Colonic mucosa (tissue), 4 donors: ENCODE results near the gene NDUFS1. TPM values are rescaled to one million over a fixed set of nuclear protein-coding genes. Genes with fewer than 3 reads are reported as not detected.
"Not testable (repeated sequence)": the region's sequence is repeated elsewhere in the genome, so short reads cannot be mapped to it uniquely, and the experiment has no call there.

Source experiments
- DNase-seq: peaks from one replicate; pipeline ENCODE4 v3.0.0-alpha.2; 2020
- H3K27ac ChIP-seq: fragments of 200-600 bp; one replicate; pipeline ENCODE4 v1.8.0; 2021
- H3K27me3 ChIP-seq: fragments of 200-600 bp; one replicate; pipeline ENCODE4 v1.8.0; 2021
- H3K36me3 ChIP-seq: fragments of 200-600 bp; one replicate; pipeline ENCODE4 v1.8.0; 2021
- H3K4me1 ChIP-seq: fragments of 200-600 bp; one replicate; pipeline ENCODE4 v1.8.0; 2021; ENCODE audit warnings: mild to moderate bottlenecking
- H3K4me3 ChIP-seq: fragments of 200-600 bp; one replicate; pipeline ENCODE4 v1.8.0; 2021
- H3K9ac ChIP-seq, 2 donors: one replicate each; pipeline ENCODE4 v1.7.0; 2013; ENCODE audit warnings: control low read depth in 2 of 2, low read depth in 2 of 2, low read length in 2 of 2
- H3K9me3 ChIP-seq: fragments of 200-600 bp; one replicate; pipeline ENCODE4 v1.8.0; 2021
- CTCF ChIP-seq: fragments of 200-600 bp; IDR thresholded peaks from one replicate; pipeline ENCODE4 v1.8.0; 2022; ENCODE audit warnings: antibody characterized with exemption, mild to moderate bottlenecking
- intact Hi-C: fragments of 100-400 bp; cut with DNase I; formaldehyde crosslinking; loops from one replicate; pipeline ENCODE4 v1.14.1; 2022
- total RNA-seq, 2 donors: library from RNA; stranded (reverse); fragmentation: NEBNext Ultra II Directional in 1 of 2; extraction: Animal tissue kit (Norgen Biotek cat#: 25700) in 1 of 2; gene quantifications; one replicate each; pipeline ENCODE4 v1.2.1, GENCODE V29; 2021
- donor health status: healthy.
- donor health status: DM: no; HTN: no; CAD: no.
- donor health status: DM: no; HTN: no; CAD: no.

NDUFS1 gene
- total RNA-seq, 2 donors from 2014 or later: 143 to 200 TPM

- H3K36me3 ChIP-seq: peaks cover 16% of the 10 kb centered on the region
- H3K27me3 ChIP-seq: no peaks in the 10 kb centered on the region
- intact Hi-C loops: loop anchor here (5.0 kb wide), 1 partner anchor 71 kb away; the partner anchor contains the start of gene INO80D
- H3K4me1 ChIP-seq: no peaks in the 10 kb centered on the region
- peak overlapping the region; percentile 87 for H3K4me3 ChIP-seq
- no peak for TF ChIP-seq CTCF
- H3K27ac ChIP-seq: peak overlapping the region; percentile 90
- H3K9me3 ChIP-seq: no peaks in the 10 kb centered on the region
- H3K9ac ChIP-seq: peak overlapping the region; percentile 70 to 96
- no peak for DNase-seq
These were observed 490 bp downstream of the NDUFS1 start for GRCh38 chr2:206158563-206159345.

- not testable (repeated sequence) for H3K4me1 ChIP-seq, H3K27me3 ChIP-seq, H3K36me3 ChIP-seq, H3K27ac ChIP-seq, H3K9me3 ChIP-seq, H3K9ac ChIP-seq, H3K4me3 ChIP-seq, DNase-seq
- intact Hi-C loops: loop anchor here (5.0 kb wide), 1 partner anchor 70 kb away; the partner anchor contains the start of gene INO80D
These were observed 2.2 kb downstream of the NDUFS1 start for GRCh38 chr2:206157014-206157413.

- H3K4me3 ChIP-seq: no peak overlapping the region
- DNase-seq: no peak
- no peak overlapping the region for H3K27ac ChIP-seq
These were observed 5.0 kb downstream of the NDUFS1 start for GRCh38 chr2:206154197-206154596.

GRCh38 chr2:206150631-206151030 is 8.6 kb downstream of the NDUFS1 start:
- Histone ChIP-seq H3K4me1 (no peaks in the 10 kb centered on the region), H3K9me3 (no peaks in the 10 kb centered on the region), H3K27ac (no peak overlapping the region), H3K36me3 (peaks cover 13% of the 10 kb centered on the region), H3K4me3 (no peak overlapping the region), H3K27me3 (no peaks in the 10 kb centered on the region), H3K9ac (no peak overlapping the region)
- TF ChIP-seq CTCF: no peak
- intact Hi-C loops: no loop called here
- DNase-seq: no peak

More at GRCh38 chr2:206154197-206154596, 5.0 kb downstream of the NDUFS1 start:
- intact Hi-C loops: no loop called here
- H3K36me3 ChIP-seq: no peaks in the 10 kb centered on the region
- no peak overlapping the region for H3K9ac ChIP-seq
- no peak for TF ChIP-seq CTCF
- no peaks in the 10 kb centered on the region for H3K4me1 ChIP-seq
- H3K9me3 ChIP-seq: no peaks in the 10 kb centered on the region
- no peaks in the 10 kb centered on the region for H3K27me3 ChIP-seq

- peaks cover 15% of the 10 kb centered on the region for H3K36me3 ChIP-seq
- no peaks in the 10 kb centered on the region for H3K27me3 ChIP-seq
- no peak for DNase-seq
- intact Hi-C loops: no loop called here
- no peak for TF ChIP-seq CTCF
- no peak overlapping the region for H3K9ac ChIP-seq
- no peaks in the 10 kb centered on the region for H3K9me3 ChIP-seq
- H3K4me3 ChIP-seq: no peak overlapping the region
- H3K4me1 ChIP-seq: no peaks in the 10 kb centered on the region
- no peak overlapping the region for H3K27ac ChIP-seq
These were observed 9.1 kb downstream of the NDUFS1 start for GRCh38 chr2:206150168-206150567.

- H3K9me3 ChIP-seq: no peaks in the 10 kb centered on the region
- no peak overlapping the region for H3K27ac ChIP-seq
- H3K27me3 ChIP-seq: no peaks in the 10 kb centered on the region
- H3K9ac ChIP-seq: no peak overlapping the region
- no peak for TF ChIP-seq CTCF
- DNase-seq: no peak
- intact Hi-C loops: no loop called here
- no peaks in the 10 kb centered on the region for H3K4me1 ChIP-seq
- peaks cover 15% of the 10 kb centered on the region for H3K36me3 ChIP-seq
- no peak overlapping the region for H3K4me3 ChIP-seq
These were observed 9.9 kb downstream of the NDUFS1 start for GRCh38 chr2:206149330-206149729.
